Lower leg skin (tissue), 3 donors: ENCODE results near the gene PAWR.

ENCODE experiments used
- CTCF ChIP-seq, 3 donors: fragments of 450-650 bp; IDR thresholded peaks; one replicate each; pipeline ENCODE4 v1.5.1; 2016; ENCODE audit warnings: antibody characterized with exemption in 3 of 3, mild to moderate bottlenecking in 3 of 3, moderate library complexity in 2 of 3
- POLR2A ChIP-seq, 2 donors: fragments of 450-650 bp; IDR thresholded peaks; one replicate each; pipeline ENCODE4 v1.6.1; 2016 to 2017; ENCODE audit warnings: antibody characterized with exemption in 2 of 2, mild to moderate bottlenecking in 1 of 2, moderate library complexity in 1 of 2

- TF ChIP-seq POLR2A (IDR thresholded peaks at IDR 0.05), result no peak
- TF ChIP-seq CTCF (IDR thresholded peaks at IDR 0.05), result no peak
Observed at GRCh38 chr12:79644274-79645234, 46.2 kb downstream of the PAWR start.
